Embryonic facial prominence (tissue), 1 donor: ENCODE data around the gene E4F1.
"Not testable (repeated sequence)": the region's sequence is repeated elsewhere in the genome, so short reads cannot be mapped to it uniquely, and the experiment has no call there.

ENCODE experiments used
- DNase-seq: peaks from one replicate; pipeline ENCODE4 v3.0.0-alpha.2; 2016; ENCODE audit errors: extremely low spot score

E4F1 gene

GRCh38 chr16:2244301-2244700 lies 20.9 kb downstream of the E4F1 start:
- no peak for DNase-seq

GRCh38 chr16:2244926-2245795 lies 21.8 kb downstream of the E4F1 start:
- DNase-seq = no peak

GRCh38 chr16:2246301-2246885 lies 23.0 kb downstream of the E4F1 start:
- DNase-seq = no peak

GRCh38 chr16:2250652-2251295 lies 27.4 kb downstream of the E4F1 start:
- DNase-seq = no peak

- peak; percentile 29 for DNase-seq
These were observed 28.1 kb downstream of the E4F1 start, which contains the start of gene ECI1 for GRCh38 chr16:2251296-2252111. Gene ECI1, minus strand, starts transcription at chr16:2251587. Its CDS starts 21 bp downstream, at chr16:2251566.

GRCh38 chr16:2252806-2253148 lies 29.4 kb downstream of the E4F1 start:
- no peak for DNase-seq

GRCh38 chr16:2253293-2253692 lies 29.9 kb downstream of the E4F1 start:
- DNase-seq = no peak

- no peak for DNase-seq
These were observed 33.2 kb downstream of the E4F1 start for GRCh38 chr16:2256531-2257140.

GRCh38 chr16:2257726-2258125 lies 34.3 kb downstream of the E4F1 start:
- no peak for DNase-seq

- DNase-seq = not testable (repeated sequence)
These were observed 35.1 kb downstream of the E4F1 start for GRCh38 chr16:2258530-2258929.

- DNase-seq = no peak
These were observed 36.9 kb downstream of the E4F1 start for GRCh38 chr16:2260250-2260649.

GRCh38 chr16:2263026-2263425 lies 39.6 kb downstream of the E4F1 start:
- DNase-seq = not testable (repeated sequence)

- not testable (repeated sequence) for DNase-seq
These were observed 43.5 kb downstream of the E4F1 start for GRCh38 chr16:2266887-2267286.

- DNase-seq = not testable (repeated sequence)
These were observed 44.1 kb downstream of the E4F1 start for GRCh38 chr16:2267505-2267912.

- peak; percentile 79 for DNase-seq
These were observed 44.7 kb downstream of the E4F1 start, which contains the start of gene RNPS1 for GRCh38 chr16:2267913-2268666. Gene RNPS1, minus strand, starts transcription at chr16:2268126. Its CDS starts 3,483 bp downstream, at chr16:2264643.

- no peak for DNase-seq
These were observed 46.7 kb downstream of the E4F1 start for GRCh38 chr16:2270070-2270462.

GRCh38 chr16:2270588-2271470 lies 47.4 kb downstream of the E4F1 start:
- DNase-seq = no peak

GRCh38 chr16:2271848-2272461 lies 48.6 kb downstream of the E4F1 start:
- no peak for DNase-seq

- no peak for DNase-seq
These were observed 50.1 kb downstream of the E4F1 start for GRCh38 chr16:2273484-2273883.
